ENCODE data around the gene ARID5A.
"Not testable (repeated sequence)": the region's sequence is repeated elsewhere in the genome, so short reads cannot be mapped to it uniquely, and the experiment has no call there.

Gene ARID5A

GRCh38 chr2:96542357-96542977 is 5.9 kb downstream of the ARID5A start:
- DNase-seq: no peak

- no peak for DNase-seq
Observed at GRCh38 chr2:96546321-96546720, 9.8 kb downstream of the ARID5A start.

- no peak for DNase-seq
Observed at GRCh38 chr2:96546797-96547196, 10.2 kb downstream of the ARID5A start.

- no peak for DNase-seq
Observed at GRCh38 chr2:96547203-96547641, 10.7 kb downstream of the ARID5A start.

GRCh38 chr2:96547731-96548171 is 11.2 kb downstream of the ARID5A start:
- no peak for DNase-seq

- DNase-seq: no peak
Observed at GRCh38 chr2:96548558-96549465, 12.3 kb downstream of the ARID5A start.

- no peak for DNase-seq
Observed at GRCh38 chr2:96549466-96549785, 12.9 kb downstream of the ARID5A start.

GRCh38 chr2:96549967-96550786 is 13.6 kb downstream of the ARID5A start:
- DNase-seq: no peak

GRCh38 chr2:96550787-96551604 is 14.4 kb downstream of the ARID5A start:
- DNase-seq: no peak

GRCh38 chr2:96551605-96552314 is 15.2 kb downstream of the ARID5A start:
- no peak for DNase-seq

- no peak for DNase-seq
Observed at GRCh38 chr2:96552315-96553175, 16.0 kb downstream of the ARID5A start.

GRCh38 chr2:96553176-96553956 is 16.8 kb downstream of the ARID5A start:
- no peak for DNase-seq

GRCh38 chr2:96553957-96554292 is 17.4 kb downstream of the ARID5A start:
- not testable (repeated sequence) for DNase-seq

GRCh38 chr2:96554293-96555145 is 18.0 kb downstream of the ARID5A start:
- DNase-seq: peak; percentile 16

GRCh38 chr2:96555146-96555610 is 18.6 kb downstream of the ARID5A start:
- no peak for DNase-seq

- peak; percentile 74 for DNase-seq
Observed at GRCh38 chr2:96556441-96557330, 20.1 kb downstream of the ARID5A start.

GRCh38 chr2:96557421-96557820 is 20.9 kb downstream of the ARID5A start:
- not testable (repeated sequence) for DNase-seq

- no peak for DNase-seq
Observed at GRCh38 chr2:96558061-96558460, 21.5 kb downstream of the ARID5A start.

All from MV-4-11 (cell line).